Measurements from ENCODE around the gene LMF2. TPM values are rescaled to one million over a fixed set of nuclear protein-coding genes. Genes with fewer than 3 reads are reported as not detected.

Gene LMF2
- polyA plus RNA-seq, 1 of the 3 experiments (the other 2 are of a cell fraction): 34.3 TPM

GRCh38 chr22:50531962-50532674 lies 24.6 kb upstream of the LMF2 start:
- Histone ChIP-seq H3F3A (replicated peaks; ENCODE audit: insufficient read depth) (peaks cover 11% of the 10 kb centered on the region), H3K9me2 (no peaks in the 10 kb centered on the region), H3K4me3 (ENCODE audit: low read depth in 2 of 2, low read length in 1 of 2) (peak overlapping the region; percentile 54 to 59), H3K79me2 (ENCODE audit: insufficient read depth) (no peaks in the 10 kb centered on the region), H3K4me2 (peak overlapping the region; percentile 92), H3K9me3 (no peaks in the 10 kb centered on the region), H2AFZ (ENCODE audit: low read depth) (peak overlapping the region; percentile 29; the same call in 1 of the 2 replicates), H3K36me3 (replicated peaks in 1 of 2; ENCODE audit: control insufficient read depth in 1 of 2, insufficient read depth in 2 of 2, low read length in 1 of 2) (no peaks in the 10 kb centered on the region), H3K27ac (ENCODE audit: low read depth in 2 of 2, low read length in 1 of 2) (peak overlapping the region in 1 of 2 experiments; percentile 56; a peak in 1 of 4 replicates), H3K4me1 (ENCODE audit: control insufficient read depth in 1 of 2, insufficient read depth in 2 of 2, low read depth in 1 of 2, low read length in 1 of 2) (peaks cover 0 to 13% of the 10 kb centered on the region in 2 experiments; a peak in 1 of 4 replicates), H3K27me3 (ENCODE audit: insufficient read depth) (no peaks in the 10 kb centered on the region), H4K20me1 (ENCODE audit: insufficient read depth) (no peaks in the 10 kb centered on the region), H3K9ac (peak overlapping the region; percentile 62)
- ChIA-PET POLR2A (interaction anchor here (1.0 to 1.2 kb wide), 3 partner anchors 24 to 50 kb away, joined by 3 to 8 read pairs (median 3); partner anchors contain the start of gene SYCE3), CTCF (interaction anchor here (0.9 to 1.5 kb wide), 5 partner anchors 9 to 190 kb away, joined by 3 to 12 read pairs (median 3); partner anchors contain the start of gene SYCE3)
- 15% methylated on average over 10 of the region's 56 CpGs for WGBS (ENCODE audit: low lambda C conversion rate)
- peak; percentile 90 for DNase-seq
- TF ChIP-seq CTCF (IDR thresholded peaks at IDR 0.05): no peak
- peak; percentile 10; the same call in 1 of the 2 replicates for TF ChIP-seq PBX3 (IDR thresholded peaks at IDR 0.05)

DNA sequence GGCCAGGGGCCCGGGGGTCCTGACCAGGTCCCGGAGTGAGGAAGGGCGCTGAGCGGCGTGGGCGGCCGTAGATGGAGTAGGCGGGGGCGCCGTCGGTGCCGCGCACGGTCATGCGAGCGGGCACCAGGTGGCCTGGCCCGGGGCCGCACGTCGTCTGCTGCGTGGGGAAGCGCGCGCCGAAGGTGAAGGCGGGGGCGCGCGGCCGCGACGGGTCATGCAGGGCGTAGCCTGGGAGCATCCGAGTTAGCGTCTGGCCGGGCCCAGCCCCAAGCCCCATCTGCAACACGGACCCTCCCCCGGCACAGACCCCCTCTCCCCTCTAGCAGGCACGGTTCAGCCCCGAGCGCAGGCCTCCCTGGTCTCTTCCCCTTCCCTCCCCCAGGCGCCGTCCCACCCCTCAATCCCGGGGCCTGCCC lies 24.1 kb upstream of the LMF2 start:
- peak; percentile 80 for DNase-seq
- Histone ChIP-seq H3K9ac (peak overlapping the region; percentile 62), H3K36me3 (replicated peaks in 1 of 2; ENCODE audit: control insufficient read depth in 1 of 2, insufficient read depth in 2 of 2, low read length in 1 of 2) (no peaks in the 10 kb centered on the region), H3K79me2 (ENCODE audit: insufficient read depth) (no peaks in the 10 kb centered on the region), H3K27ac (ENCODE audit: low read depth in 2 of 2, low read length in 1 of 2) (peak overlapping the region in 1 of 2 experiments; percentile 56; a peak in 1 of 4 replicates), H3K4me1 (ENCODE audit: control insufficient read depth in 1 of 2, insufficient read depth in 2 of 2, low read depth in 1 of 2, low read length in 1 of 2) (peaks cover 0 to 19% of the 10 kb centered on the region in 2 experiments; a peak in 1 of 4 replicates), H3K27me3 (ENCODE audit: insufficient read depth) (no peaks in the 10 kb centered on the region), H4K20me1 (ENCODE audit: insufficient read depth) (no peaks in the 10 kb centered on the region), H3K4me3 (ENCODE audit: low read depth in 2 of 2, low read length in 1 of 2) (peak overlapping the region; percentile 54 to 59), H3K4me2 (peak overlapping the region; percentile 92), H3K9me3 (no peaks in the 10 kb centered on the region), H3F3A (replicated peaks; ENCODE audit: insufficient read depth) (peaks cover 13% of the 10 kb centered on the region), H2AFZ (ENCODE audit: low read depth) (peak overlapping the region; percentile 29; the same call in 1 of the 2 replicates), H3K9me2 (no peaks in the 10 kb centered on the region)
- POLR2A ChIA-PET: interaction anchor here (1.0 to 1.2 kb wide), 3 partner anchors 24 to 51 kb away, joined by 3 to 8 read pairs (median 3); partner anchors contain the start of gene SYCE3
- CTCF ChIA-PET: interaction anchor here (0.9 to 1.5 kb wide), 5 partner anchors 9 to 189 kb away, joined by 3 to 12 read pairs (median 3); partner anchors contain the start of gene SYCE3
- 9% methylated on average over 7 of the region's 44 CpGs for WGBS (ENCODE audit: low lambda C conversion rate)
- TF ChIP-seq POLR2AphosphoS5 (IDR thresholded peaks at IDR 0.05; ENCODE audit: low read depth, low read length) (peak; percentile 15; the same call in 1 of the 2 replicates), SMC3 (IDR thresholded peaks at IDR 0.05; ENCODE audit: low read depth, low read length) (no peak), YY1 (IDR thresholded peaks at IDR 0.05; ENCODE audit: low read depth) (no peak), RFX5 (IDR thresholded peaks at IDR 0.05; ENCODE audit: low read length) (no peak), SIN3A (IDR thresholded peaks at IDR 0.05; ENCODE audit: borderline replicate concordance, low read depth, low read length) (no peak), CTCF (IDR thresholded peaks at IDR 0.05) (no peak)
